ENCODE measurements around the gene DDX39A. TPM values are rescaled to one million over a fixed set of nuclear protein-coding genes. Genes with fewer than 3 reads are reported as not detected.
A peak's percentile ranks its signal among the peaks of the same experiment; 100 is the strongest.

The DDX39A gene
- total RNA-seq, 2 experiments from 2014 or later = 296 to 299 TPM

DNA sequence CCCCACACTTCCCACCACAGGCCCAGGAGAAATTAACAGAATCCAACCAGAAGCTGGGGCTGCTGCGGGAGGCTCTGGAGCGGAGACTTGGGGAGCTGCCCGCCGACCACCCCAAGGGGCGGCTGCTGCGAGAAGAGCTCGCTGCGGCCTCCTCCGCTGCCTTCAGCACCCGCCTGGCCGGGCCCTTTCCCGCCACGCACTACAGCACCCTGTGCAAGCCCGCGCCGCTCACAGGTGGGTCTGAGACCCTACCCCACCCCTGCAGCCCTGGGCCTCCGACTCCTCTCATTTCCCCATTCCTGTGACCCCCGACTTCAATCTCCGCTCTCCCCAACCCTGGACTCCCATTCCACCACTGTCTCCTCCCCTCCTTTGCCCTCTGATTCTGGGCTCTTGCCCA is 31.7 kb upstream of the DDX39A start:
- Histone ChIP-seq H3K4me3 (ENCODE audit: low read length) (no peak overlapping the region), H3K27me3 (ENCODE audit: control insufficient read depth in 1 of 2, insufficient read depth in 2 of 2, low read length in 2 of 2) (no peaks in the 10 kb centered on the region), H3K36me3 (ENCODE audit: insufficient read depth, low read length) (peaks cover 82% of the 10 kb centered on the region), H3K27ac (ENCODE audit: low read depth in 1 of 2, low read length in 2 of 2) (no peak overlapping the region), H3K4me1 (ENCODE audit: insufficient read depth, low read length) (peaks cover 19% of the 10 kb centered on the region), H3K9me3 (ENCODE audit: control insufficient read depth in 1 of 2, insufficient read depth in 1 of 2, low read length in 2 of 2) (peaks cover 0 to 4% of the 10 kb centered on the region in 2 experiments)
- ATAC-seq (ENCODE audit: poor library complexity) (no peak), DNase-seq (no peak)
- H3K27ac Mint-ChIP-seq = no peak overlapping the region
- no peaks in the 10 kb centered on the region for H3K27me3 Mint-ChIP-seq
- TF ChIP-seq, protein P1, sequence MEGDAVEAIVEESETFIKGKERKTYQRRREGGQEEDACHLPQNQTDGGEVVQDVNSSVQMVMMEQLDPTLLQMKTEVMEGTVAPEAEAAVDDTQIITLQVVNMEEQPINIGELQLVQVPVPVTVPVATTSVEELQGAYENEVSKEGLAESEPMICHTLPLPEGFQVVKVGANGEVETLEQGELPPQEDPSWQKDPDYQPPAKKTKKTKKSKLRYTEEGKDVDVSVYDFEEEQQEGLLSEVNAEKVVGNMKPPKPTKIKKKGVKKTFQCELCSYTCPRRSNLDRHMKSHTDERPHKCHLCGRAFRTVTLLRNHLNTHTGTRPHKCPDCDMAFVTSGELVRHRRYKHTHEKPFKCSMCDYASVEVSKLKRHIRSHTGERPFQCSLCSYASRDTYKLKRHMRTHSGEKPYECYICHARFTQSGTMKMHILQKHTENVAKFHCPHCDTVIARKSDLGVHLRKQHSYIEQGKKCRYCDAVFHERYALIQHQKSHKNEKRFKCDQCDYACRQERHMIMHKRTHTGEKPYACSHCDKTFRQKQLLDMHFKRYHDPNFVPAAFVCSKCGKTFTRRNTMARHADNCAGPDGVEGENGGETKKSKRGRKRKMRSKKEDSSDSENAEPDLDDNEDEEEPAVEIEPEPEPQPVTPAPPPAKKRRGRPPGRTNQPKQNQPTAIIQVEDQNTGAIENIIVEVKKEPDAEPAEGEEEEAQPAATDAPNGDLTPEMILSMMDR (IDR thresholded peaks at IDR 0.05) = no peak
- H3K4me1 Mint-ChIP-seq (ENCODE audit: low read depth) = peaks cover 11% of the 10 kb centered on the region
- H3K4me3 Mint-ChIP-seq = no peak overlapping the region
- CTCF ChIA-PET = no interaction called here
- intact Hi-C loops (cut with DNase I, micrococcal nuclease) = no loop called here
- H3K36me3 Mint-ChIP-seq (ENCODE audit: low read depth) = peaks cover 89% of the 10 kb centered on the region
- H3K9me3 Mint-ChIP-seq = no peaks in the 10 kb centered on the region
- POLR2A ChIA-PET = no interaction called here

DNA sequence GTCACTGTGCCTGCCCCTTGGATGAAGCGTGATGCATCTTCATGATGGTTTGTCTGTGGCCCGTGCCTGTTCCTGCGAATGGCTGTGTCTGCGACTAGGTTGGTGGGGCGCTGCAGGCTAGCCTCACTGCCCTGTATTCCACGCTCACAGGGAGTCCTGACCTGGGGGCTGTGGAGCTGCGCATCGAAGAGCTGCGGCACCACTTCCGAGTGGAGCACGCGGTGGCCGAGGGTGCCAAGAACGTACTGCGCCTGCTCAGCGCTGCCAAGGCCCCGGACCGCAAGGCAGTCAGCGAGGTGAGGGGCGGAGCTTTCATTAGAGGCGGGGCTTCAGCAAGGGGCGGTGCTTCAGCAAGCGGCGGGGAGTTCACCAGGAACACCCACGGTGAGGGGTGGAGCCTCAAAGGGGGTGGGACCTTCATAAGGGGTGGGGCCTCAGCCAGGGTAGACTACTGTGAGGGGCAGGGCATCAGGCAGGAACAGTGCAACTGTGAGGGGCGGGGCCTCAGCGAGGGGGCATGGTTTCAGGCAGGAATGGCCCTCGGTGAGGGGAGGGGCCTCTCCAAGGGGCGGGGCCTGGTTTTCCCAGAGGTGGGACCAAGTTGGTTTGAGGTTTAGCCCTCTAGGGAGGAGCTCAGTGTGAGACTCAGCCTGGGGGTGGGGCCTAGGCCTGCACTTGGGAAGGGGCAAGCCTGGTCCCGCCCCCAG is 31.2 kb upstream of the DDX39A start:
- H3K27me3 ChIP-seq (ENCODE audit: control insufficient read depth in 1 of 2, insufficient read depth in 2 of 2, low read length in 2 of 2) = no peaks in the 10 kb centered on the region
- no peaks in the 10 kb centered on the region for H3K27me3 Mint-ChIP-seq
- peak; percentile 99 for ATAC-seq (ENCODE audit: poor library complexity)
- TF ChIP-seq, protein P1 (IDR thresholded peaks at IDR 0.05) = no peak
- H3K4me1 Mint-ChIP-seq (ENCODE audit: low read depth) = peaks cover 11% of the 10 kb centered on the region
- H3K4me3 ChIP-seq (ENCODE audit: low read length) = no peak overlapping the region
- H3K36me3 ChIP-seq (ENCODE audit: insufficient read depth, low read length) = peaks cover 82% of the 10 kb centered on the region
- CTCF ChIA-PET = no interaction called here
- intact Hi-C loops (cut with DNase I, micrococcal nuclease) = no loop called here
- peak in 11 of 14 experiments; percentile 13 to 83 (median 49) for DNase-seq
- peak overlapping the region; percentile 33 for H3K27ac Mint-ChIP-seq
- POLR2A ChIA-PET = no interaction called here
- no peak overlapping the region for H3K4me3 Mint-ChIP-seq
- H3K4me1 ChIP-seq (ENCODE audit: insufficient read depth, low read length) = peaks cover 19% of the 10 kb centered on the region
- no peaks in the 10 kb centered on the region for H3K9me3 Mint-ChIP-seq
- peaks cover 86% of the 10 kb centered on the region for H3K36me3 Mint-ChIP-seq (ENCODE audit: low read depth)
- peaks cover 0 to 4% of the 10 kb centered on the region in 2 experiments for H3K9me3 ChIP-seq (ENCODE audit: control insufficient read depth in 1 of 2, insufficient read depth in 1 of 2, low read length in 2 of 2)
- H3K27ac ChIP-seq (ENCODE audit: low read depth in 1 of 2, low read length in 2 of 2) = no peak overlapping the region

DNA sequence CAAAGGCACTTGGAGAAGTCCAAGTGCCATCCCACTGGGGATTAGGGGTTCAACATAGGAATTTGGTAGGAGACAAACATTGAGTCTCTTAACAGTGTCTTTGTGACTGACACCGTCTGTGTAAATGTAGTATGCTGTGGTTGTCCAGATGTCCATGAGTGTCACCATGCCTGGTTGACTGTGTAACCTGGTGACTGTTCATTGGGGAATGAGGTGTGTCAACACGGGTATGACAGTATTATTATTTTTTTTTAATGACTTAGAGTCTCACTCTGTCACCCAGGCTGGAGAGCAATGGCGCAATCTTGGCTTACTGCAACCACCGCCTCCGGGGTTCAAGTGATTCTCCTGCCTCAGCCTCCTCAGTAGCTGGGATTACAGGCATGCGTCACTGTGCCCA is 30.2 kb upstream of the DDX39A start:
- H3K9me3 Mint-ChIP-seq = no peaks in the 10 kb centered on the region
- H3K4me1 Mint-ChIP-seq (ENCODE audit: low read depth) = peaks cover 16% of the 10 kb centered on the region
- Histone ChIP-seq H3K9me3 (ENCODE audit: control insufficient read depth in 1 of 2, insufficient read depth in 1 of 2, low read length in 2 of 2) (peaks cover 0 to 4% of the 10 kb centered on the region in 2 experiments), H3K27ac (ENCODE audit: low read depth in 1 of 2, low read length in 2 of 2) (no peak overlapping the region), H3K36me3 (ENCODE audit: insufficient read depth, low read length) (peaks cover 82% of the 10 kb centered on the region), H3K4me3 (ENCODE audit: low read length) (no peak overlapping the region), H3K27me3 (ENCODE audit: control insufficient read depth in 1 of 2, insufficient read depth in 2 of 2, low read length in 2 of 2) (no peaks in the 10 kb centered on the region), H3K4me1 (ENCODE audit: insufficient read depth, low read length) (peaks cover 19% of the 10 kb centered on the region)
- intact Hi-C loops (cut with DNase I, micrococcal nuclease) = no loop called here
- no peaks in the 10 kb centered on the region for H3K27me3 Mint-ChIP-seq
- H3K27ac Mint-ChIP-seq = no peak overlapping the region
- DNase-seq (no peak), ATAC-seq (ENCODE audit: poor library complexity) (no peak)
- peaks cover 84% of the 10 kb centered on the region for H3K36me3 Mint-ChIP-seq (ENCODE audit: low read depth)
- TF ChIP-seq, protein P1 (IDR thresholded peaks at IDR 0.05) = no peak
- POLR2A ChIA-PET = no interaction called here
- CTCF ChIA-PET = no interaction called here
- no peak overlapping the region for H3K4me3 Mint-ChIP-seq
